CD14-positive monocyte (primary cell): ENCODE data around the gene PAOX. TPM values are rescaled to one million over a fixed set of nuclear protein-coding genes. Genes with fewer than 3 reads are reported as not detected.

Experiments used
- DNase-seq, 3 donors: peaks; one replicate each; pipeline ENCODE4 v3.0.0-alpha.2; 2011 to 2022
- H2AFZ ChIP-seq: 2 replicates; pipeline ENCODE4 v1.6.0; 2012; ENCODE audit warnings: mild to moderate bottlenecking, low read depth, low read length, inconsistent platforms; ENCODE audit not compliant: insufficient read depth, poor library complexity, severe bottlenecking
- H3K27ac ChIP-seq, 2 donors: 1 replicate in 1 of 2; 2 replicates in 1 of 2; pipeline ENCODE4 v1.5.1; 2012 to 2013; ENCODE audit warnings: low read length in 2 of 2, control low read depth in 1 of 2, inconsistent platforms in 1 of 2, low read depth in 1 of 2, mild to moderate bottlenecking in 1 of 2
- H3K27me3 ChIP-seq, 2 donors: one replicate each; pipeline versions ENCODE4 v1.6.0 to v1.6.1; 2011 to 2013; ENCODE audit warnings: low read length in 2 of 2; ENCODE audit not compliant: control insufficient read depth in 2 of 2, insufficient read depth in 2 of 2
- H3K36me3 ChIP-seq, 2 donors: replicated peaks in 1 of 2; 1 replicate in 1 of 2; 2 replicates in 1 of 2; pipeline versions ENCODE4 v1.5.1 to v1.6.1; 2012 to 2013; ENCODE audit warnings: low read length in 2 of 2, control low read depth in 1 of 2, inconsistent platforms in 1 of 2, mild to moderate bottlenecking in 1 of 2; ENCODE audit not compliant: insufficient read depth in 2 of 2, control insufficient read depth in 1 of 2
- H3K4me1 ChIP-seq, 2 donors: 1 replicate in 1 of 2; 2 replicates in 1 of 2; pipeline versions ENCODE4 v1.5.1 to v1.6.1; 2012 to 2013; ENCODE audit warnings: low read length in 2 of 2, control low read depth in 1 of 2, inconsistent platforms in 1 of 2, mild to moderate bottlenecking in 1 of 2, moderate library complexity in 1 of 2; ENCODE audit not compliant: insufficient read depth in 2 of 2, control insufficient read depth in 1 of 2
- H3K4me2 ChIP-seq: replicated peaks from 2 replicates; pipeline ENCODE3; 2012; ENCODE audit warnings: low read length, moderate library complexity, mild to moderate bottlenecking; ENCODE audit not compliant: poor library complexity, severe bottlenecking; ENCODE audit errors: extremely low read depth
- H3K4me3 ChIP-seq, 3 experiments: fragments of 200-600 bp in 1 of 3; sonication (generic) in 1 of 3; replicated peaks in 1 of 3; 1 replicate in 2 of 3; 2 replicates in 1 of 3; pipeline ENCODE4 v1.5.1; 2011 to 2013; ENCODE audit warnings: low read length in 3 of 3, mild to moderate bottlenecking in 3 of 3, control low read depth in 2 of 3, low read depth in 2 of 3, inconsistent platforms in 1 of 3, moderate library complexity in 1 of 3
- H3K79me2 ChIP-seq: 2 replicates; pipeline ENCODE4 v1.6.0; 2012; ENCODE audit warnings: mild to moderate bottlenecking, control low read depth, inconsistent platforms, low read length, moderate library complexity; ENCODE audit not compliant: insufficient read depth
- H3K9ac ChIP-seq: 2 replicates; pipeline ENCODE4 v1.6.0; 2017; ENCODE audit warnings: low read length, mild to moderate bottlenecking; ENCODE audit not compliant: insufficient read depth, poor library complexity, severe bottlenecking
- H3K9me3 ChIP-seq, 2 donors: replicated peaks in 1 of 2; 1 replicate in 1 of 2; 2 replicates in 1 of 2; pipeline versions ENCODE4 v1.5.1 to v1.6.1; 2012 to 2013; ENCODE audit warnings: low read length in 2 of 2, control low read depth in 1 of 2; ENCODE audit not compliant: control insufficient read depth in 1 of 2, insufficient read depth in 1 of 2
- H4K20me1 ChIP-seq: 2 replicates; pipeline ENCODE4 v1.6.0; 2012; ENCODE audit warnings: mild to moderate bottlenecking, low read length, control low read depth, moderate library complexity; ENCODE audit not compliant: insufficient read depth
- H3K27ac Mint-ChIP-seq, 7 donors: one replicate each; pipeline ENCODE4 v1.8.0; 2020; ENCODE audit warnings: mild to moderate bottlenecking in 7 of 7, mixed read lengths in 7 of 7, moderate library complexity in 6 of 7, inconsistent platforms in 2 of 7
- H3K27me3 Mint-ChIP-seq, 3 donors: one replicate each; pipeline ENCODE4 v1.8.0; 2021 to 2022; ENCODE audit warnings: low read depth in 3 of 3, mild to moderate bottlenecking in 3 of 3, mixed read lengths in 3 of 3, moderate library complexity in 3 of 3, inconsistent platforms in 1 of 3
- H3K36me3 Mint-ChIP-seq, 2 donors: one replicate each; pipeline ENCODE4 v1.8.0; 2020; ENCODE audit warnings: mixed read lengths in 2 of 2, inconsistent platforms in 1 of 2, mild to moderate bottlenecking in 1 of 2
- H3K4me1 Mint-ChIP-seq: one replicate; pipeline ENCODE4 v1.8.0; 2020; ENCODE audit warnings: mild to moderate bottlenecking, mixed read lengths
- H3K4me3 Mint-ChIP-seq, 2 donors: one replicate each; pipeline ENCODE4 v1.8.0; 2020; ENCODE audit warnings: mild to moderate bottlenecking in 2 of 2, mixed read lengths in 2 of 2, moderate library complexity in 1 of 2
- H3K9me3 Mint-ChIP-seq, 7 donors: one replicate each; pipeline ENCODE4 v1.8.0; 2020 to 2022; ENCODE audit warnings: mixed read lengths in 7 of 7, mild to moderate bottlenecking in 6 of 7, moderate library complexity in 6 of 7, inconsistent platforms in 2 of 7
- WGBS: methylation state at CpG from one replicate; pipeline ENCODE4 v1.1.5; 2013; ENCODE audit warnings: missing lambda C conversion rate; ENCODE audit not compliant: insufficient coverage; 5-methylcytosine and 5-hydroxymethylcytosine counted together
- intact Hi-C, 2 donors: fragments of 100-400 bp; cut with micrococcal nuclease; formaldehyde crosslinking; loops; one replicate each; pipeline versions ENCODE4 v1.15.0 to v1.15.1; 2023
- polyA plus RNA-seq, 3 donors: library from polyadenylated mRNA; depleted of rRNA in 1 of 3; unstranded in 2 of 3; stranded (reverse) in 1 of 3; fragments of 300-500 nt in 2 of 3; fragments of >200 nt in 1 of 3; fragmentation: Illumina TruSeq in 2 of 3; gene quantifications; 1 replicate in 2 of 3; 2 replicates in 1 of 3; pipeline ENCODE4 v1.2.3, GENCODE V29; 2012 to 2021
- TF ChIP-seq, protein P1 (sequence below): fragments of 200-600 bp; IDR thresholded peaks from one replicate; pipeline ENCODE4 v1.8.0; 2022; ENCODE audit warnings: antibody characterized with exemption, mild to moderate bottlenecking

The PAOX gene
- polyA plus RNA-seq, 3 donors: 3.9 to 9.5 (median 9.3) TPM

DNA sequence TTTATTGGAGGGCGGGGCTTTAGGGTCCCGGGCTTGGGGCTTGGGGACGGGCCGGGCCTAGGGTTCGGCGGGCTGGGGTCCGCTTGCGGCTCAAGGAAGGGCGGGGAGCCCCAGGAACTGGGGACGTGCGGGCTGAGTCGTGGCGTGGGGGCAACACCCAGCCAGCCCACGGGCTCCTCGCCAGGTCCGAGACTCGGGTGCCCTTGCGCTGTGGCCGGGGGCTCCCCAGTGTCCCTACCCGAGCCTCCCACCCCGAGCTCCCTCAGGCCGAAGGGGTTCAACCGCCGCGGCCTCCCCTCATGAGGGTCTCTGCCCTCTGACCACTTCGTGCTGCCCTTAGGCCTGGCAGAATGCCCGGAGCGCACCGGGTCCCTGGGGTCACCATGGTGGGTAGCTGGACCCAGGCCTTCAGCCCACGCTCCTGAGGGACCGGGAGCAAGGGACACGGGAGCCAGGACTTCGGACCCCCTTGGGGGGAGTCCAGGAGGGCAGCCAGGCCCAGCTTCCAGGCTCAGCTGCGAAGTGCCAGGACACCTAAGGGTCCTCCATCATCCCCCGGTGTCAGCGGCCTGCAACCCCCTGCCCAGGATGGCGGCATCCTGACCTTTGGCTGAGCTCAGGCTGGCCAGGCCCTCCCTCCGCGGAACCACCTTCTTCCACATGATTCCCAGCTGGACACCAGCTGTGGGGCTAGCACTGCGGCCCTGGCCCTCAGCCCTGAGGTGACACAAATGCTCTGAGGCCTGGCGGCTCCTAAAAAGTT lies 20.7 kb upstream of the PAOX start:
- Histone ChIP-seq H3K27ac (no peak overlapping the region), H3K79me2 (peaks cover 3% of the 10 kb centered on the region), H3K27me3 (no peaks in the 10 kb centered on the region), H3K4me3 (no peak overlapping the region), H2AFZ (no peak overlapping the region), H3K9me3 (no peaks in the 10 kb centered on the region), H4K20me1 (peaks cover 28% of the 10 kb centered on the region), H3K36me3 (peaks cover 16 to 25% of the 10 kb centered on the region in 2 donors), H3K4me2 (no peak overlapping the region), H3K4me1 (peaks cover 11 to 20% of the 10 kb centered on the region in 2 donors), H3K9ac (no peak overlapping the region)
- no peak for DNase-seq
- peaks cover 20 to 24% of the 10 kb centered on the region in 2 donors for H3K36me3 Mint-ChIP-seq
- TF ChIP-seq, protein P1, sequence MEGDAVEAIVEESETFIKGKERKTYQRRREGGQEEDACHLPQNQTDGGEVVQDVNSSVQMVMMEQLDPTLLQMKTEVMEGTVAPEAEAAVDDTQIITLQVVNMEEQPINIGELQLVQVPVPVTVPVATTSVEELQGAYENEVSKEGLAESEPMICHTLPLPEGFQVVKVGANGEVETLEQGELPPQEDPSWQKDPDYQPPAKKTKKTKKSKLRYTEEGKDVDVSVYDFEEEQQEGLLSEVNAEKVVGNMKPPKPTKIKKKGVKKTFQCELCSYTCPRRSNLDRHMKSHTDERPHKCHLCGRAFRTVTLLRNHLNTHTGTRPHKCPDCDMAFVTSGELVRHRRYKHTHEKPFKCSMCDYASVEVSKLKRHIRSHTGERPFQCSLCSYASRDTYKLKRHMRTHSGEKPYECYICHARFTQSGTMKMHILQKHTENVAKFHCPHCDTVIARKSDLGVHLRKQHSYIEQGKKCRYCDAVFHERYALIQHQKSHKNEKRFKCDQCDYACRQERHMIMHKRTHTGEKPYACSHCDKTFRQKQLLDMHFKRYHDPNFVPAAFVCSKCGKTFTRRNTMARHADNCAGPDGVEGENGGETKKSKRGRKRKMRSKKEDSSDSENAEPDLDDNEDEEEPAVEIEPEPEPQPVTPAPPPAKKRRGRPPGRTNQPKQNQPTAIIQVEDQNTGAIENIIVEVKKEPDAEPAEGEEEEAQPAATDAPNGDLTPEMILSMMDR: no peak
- intact Hi-C loops: no loop called here
- peaks cover 0 to 6% (median 2%) of the 10 kb centered on the region in 3 donors for H3K27me3 Mint-ChIP-seq
- peaks cover 0 to 1% (median 0%) of the 10 kb centered on the region in 7 donors for H3K9me3 Mint-ChIP-seq
- peak overlapping the region in 1 of 7 donors; percentile 57 for H3K27ac Mint-ChIP-seq
- H3K4me3 Mint-ChIP-seq: no peak overlapping the region
- 90% methylated on average over 36 of the region's 41 CpGs for WGBS
- H3K4me1 Mint-ChIP-seq: peaks cover 12% of the 10 kb centered on the region

DNA sequence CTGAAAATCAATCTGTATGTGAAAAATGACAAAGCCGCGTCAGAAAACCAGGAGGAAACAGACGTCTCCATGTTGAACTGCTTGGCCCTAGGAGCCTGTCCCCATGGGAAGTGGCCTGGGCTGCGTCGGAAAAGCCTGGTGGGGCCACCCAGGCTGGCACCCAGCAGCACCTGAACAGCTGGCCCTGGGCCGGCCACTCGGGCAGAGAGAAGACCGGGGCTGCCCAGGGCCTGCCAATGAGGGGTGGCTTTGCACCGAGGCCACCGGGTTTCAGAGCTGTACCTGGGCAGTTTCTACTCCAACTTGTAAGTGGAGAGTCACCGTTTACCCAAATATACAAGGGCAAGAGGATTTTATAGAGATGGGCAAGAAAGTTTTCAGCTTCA lies 20.1 kb upstream of the PAOX start:
- Mint-ChIP-seq H3K27me3 (peaks cover 0 to 6% (median 2%) of the 10 kb centered on the region in 3 donors), H3K4me3 (no peak overlapping the region)

More for the DNA sequence above, 20.1 kb upstream of the PAOX start:
- Histone ChIP-seq H3K79me2 (peaks cover 3% of the 10 kb centered on the region), H3K4me2 (no peak overlapping the region), H3K9me3 (no peaks in the 10 kb centered on the region), H3K9ac (no peak overlapping the region), H3K4me3 (no peak overlapping the region), H2AFZ (no peak overlapping the region), H3K27me3 (no peaks in the 10 kb centered on the region), H3K4me1 (peaks cover 11 to 20% of the 10 kb centered on the region in 2 donors), H3K27ac (no peak overlapping the region), H4K20me1 (peaks cover 24% of the 10 kb centered on the region), H3K36me3 (peaks cover 16 to 30% of the 10 kb centered on the region in 2 donors)
- H3K4me1 Mint-ChIP-seq: peaks cover 12% of the 10 kb centered on the region
- DNase-seq: no peak
- peaks cover 23 to 27% of the 10 kb centered on the region in 2 donors for H3K36me3 Mint-ChIP-seq
- peaks cover 0 to 1% (median 0%) of the 10 kb centered on the region in 7 donors for H3K9me3 Mint-ChIP-seq
- intact Hi-C loops: no loop called here
- TF ChIP-seq, protein P1: no peak
- H3K27ac Mint-ChIP-seq: peak overlapping the region in 2 of 7 donors; percentile 57 to 89
- WGBS: 90% methylated on average over 8 of the region's 11 CpGs
